C4-2B (cell line): Measurements from ENCODE around the gene SLC20A1.

ENCODE experiments used
- H3K27ac ChIP-seq: fragments of 450-650 bp; 2 replicates; pipeline ENCODE4 v1.5.1; 2017
- ZFX ChIP-seq: fragments of 450-650 bp; IDR thresholded peaks from 2 replicates; pipeline ENCODE4 v1.6.1; 2017
- TF ChIP-seq, protein P1 (sequence below): fragments of 450-650 bp; conservative IDR thresholded peaks from 2 replicates; pipeline ENCODE4 v1.5.1; 2017; ENCODE audit warnings: mild to moderate bottlenecking

SLC20A1 gene

DNA sequence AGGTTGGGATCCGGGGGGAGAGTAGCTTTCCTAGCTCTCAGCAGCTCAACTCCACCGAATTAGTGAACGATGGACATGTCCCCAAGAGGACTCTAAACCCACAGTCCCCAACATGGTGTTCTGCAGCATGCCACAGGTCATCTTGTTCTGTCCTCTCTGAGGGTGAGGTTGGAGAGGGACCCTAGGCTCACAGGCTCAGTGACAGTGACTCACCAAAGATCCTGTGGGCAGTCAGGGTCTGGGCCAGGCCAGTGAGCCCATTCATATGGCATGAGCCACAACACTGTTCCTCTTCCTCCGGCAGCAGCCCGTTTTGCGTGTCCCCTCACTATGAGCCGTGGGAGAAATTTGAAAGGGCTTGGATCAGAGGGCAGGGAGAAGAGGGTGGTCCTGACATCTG is 2.8 kb upstream of the SLC20A1 start:
- H3K27ac ChIP-seq = no peak overlapping the region
- TF ChIP-seq ZFX = no peak
- TF ChIP-seq, protein P1, sequence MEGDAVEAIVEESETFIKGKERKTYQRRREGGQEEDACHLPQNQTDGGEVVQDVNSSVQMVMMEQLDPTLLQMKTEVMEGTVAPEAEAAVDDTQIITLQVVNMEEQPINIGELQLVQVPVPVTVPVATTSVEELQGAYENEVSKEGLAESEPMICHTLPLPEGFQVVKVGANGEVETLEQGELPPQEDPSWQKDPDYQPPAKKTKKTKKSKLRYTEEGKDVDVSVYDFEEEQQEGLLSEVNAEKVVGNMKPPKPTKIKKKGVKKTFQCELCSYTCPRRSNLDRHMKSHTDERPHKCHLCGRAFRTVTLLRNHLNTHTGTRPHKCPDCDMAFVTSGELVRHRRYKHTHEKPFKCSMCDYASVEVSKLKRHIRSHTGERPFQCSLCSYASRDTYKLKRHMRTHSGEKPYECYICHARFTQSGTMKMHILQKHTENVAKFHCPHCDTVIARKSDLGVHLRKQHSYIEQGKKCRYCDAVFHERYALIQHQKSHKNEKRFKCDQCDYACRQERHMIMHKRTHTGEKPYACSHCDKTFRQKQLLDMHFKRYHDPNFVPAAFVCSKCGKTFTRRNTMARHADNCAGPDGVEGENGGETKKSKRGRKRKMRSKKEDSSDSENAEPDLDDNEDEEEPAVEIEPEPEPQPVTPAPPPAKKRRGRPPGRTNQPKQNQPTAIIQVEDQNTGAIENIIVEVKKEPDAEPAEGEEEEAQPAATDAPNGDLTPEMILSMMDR = no peak

DNA sequence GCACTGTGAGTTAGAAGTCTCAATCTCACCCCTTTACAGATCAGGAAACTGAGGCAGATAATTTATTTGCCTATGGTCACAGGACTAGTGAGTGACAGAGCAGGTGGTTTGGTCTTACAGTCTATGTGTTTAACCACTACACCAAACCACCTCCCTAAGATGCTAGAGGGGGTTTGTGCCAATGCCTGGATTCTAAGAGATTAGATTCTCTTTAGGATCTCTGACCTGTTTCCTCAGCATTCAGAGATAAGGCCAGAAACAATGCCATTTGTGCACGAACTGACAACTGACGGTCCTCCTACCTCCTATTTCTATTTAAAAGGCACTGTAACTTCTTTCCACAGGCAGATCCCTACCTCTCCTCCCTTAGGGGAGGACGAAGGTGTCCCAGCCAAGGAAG is 2.3 kb upstream of the SLC20A1 start:
- H3K27ac ChIP-seq = peak overlapping the region; percentile 99; the same call in 1 of the 2 replicates
- TF ChIP-seq, protein P1 = no peak
- no peak for TF ChIP-seq ZFX

- no peak for TF ChIP-seq ZFX
- TF ChIP-seq, protein P1 = no peak
- peak overlapping the region; percentile 99 for H3K27ac ChIP-seq
These were observed 1.4 kb upstream of the SLC20A1 start for GRCh38 chr2:112644155-112644932.

DNA sequence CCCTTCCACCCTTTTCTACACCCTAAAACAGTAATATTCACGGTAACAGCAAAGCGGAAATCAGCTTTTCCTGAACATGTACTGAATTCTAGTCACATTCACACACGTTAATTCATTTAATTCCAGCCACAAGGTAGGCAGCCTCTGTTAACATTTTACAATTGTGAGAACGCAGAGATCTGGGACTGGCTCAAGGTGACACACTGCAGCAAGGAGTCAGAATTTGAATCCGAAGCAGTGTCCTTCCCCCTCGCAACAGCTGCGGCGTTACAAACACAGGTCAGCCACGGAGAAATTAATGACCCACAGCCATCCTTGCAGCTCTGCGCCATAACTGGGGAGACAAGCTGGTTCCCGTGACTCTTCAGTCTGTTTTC is 818 bp upstream of the SLC20A1 start:
- H3K27ac ChIP-seq = peak overlapping the region; percentile 99
- TF ChIP-seq ZFX = no peak
- TF ChIP-seq, protein P1 = no peak

GRCh38 chr2:112646102-112646719 is 472 bp downstream of the SLC20A1 start:
- peak overlapping the region; percentile 99 for H3K27ac ChIP-seq

DNA sequence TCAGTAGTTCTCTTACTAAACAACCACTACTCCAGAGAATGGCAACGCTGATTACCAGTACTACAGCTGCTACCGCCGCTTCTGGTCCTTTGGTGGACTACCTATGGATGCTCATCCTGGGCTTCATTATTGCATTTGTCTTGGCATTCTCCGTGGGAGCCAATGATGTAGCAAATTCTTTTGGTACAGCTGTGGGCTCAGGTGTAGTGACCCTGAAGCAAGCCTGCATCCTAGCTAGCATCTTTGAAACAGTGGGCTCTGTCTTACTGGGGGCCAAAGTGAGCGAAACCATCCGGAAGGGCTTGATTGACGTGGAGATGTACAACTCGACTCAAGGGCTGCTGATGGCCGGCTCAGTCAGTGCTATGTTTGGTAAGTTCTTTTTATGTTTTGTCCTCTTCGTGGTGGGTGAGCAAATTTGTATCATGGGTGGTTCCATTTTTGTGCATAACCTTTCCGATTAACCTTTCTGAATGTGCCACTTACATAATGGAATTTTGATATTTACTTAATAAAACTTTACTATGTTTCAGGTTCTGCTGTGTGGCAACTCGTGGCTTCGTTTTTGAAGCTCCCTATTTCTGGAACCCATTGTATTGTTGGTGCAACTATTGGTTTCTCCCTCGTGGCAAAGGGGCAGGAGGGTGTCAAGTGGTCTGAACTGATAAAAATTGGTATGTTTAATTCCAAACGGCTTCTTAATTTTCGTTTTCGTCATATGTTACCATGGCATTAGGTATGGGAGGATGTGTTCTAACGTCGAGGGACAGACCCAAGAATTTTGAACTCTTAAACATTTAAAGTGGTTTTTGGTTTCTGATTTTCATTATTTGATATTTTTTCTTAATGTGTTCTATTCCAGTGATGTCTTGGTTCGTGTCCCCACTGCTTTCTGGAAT is 1.3 kb downstream of the SLC20A1 start:
- no peak for TF ChIP-seq ZFX
- TF ChIP-seq, protein P1 = no peak
- H3K27ac ChIP-seq = peak overlapping the region; percentile 99

More at GRCh38 chr2:112646102-112646719, 472 bp downstream of the SLC20A1 start:
- TF ChIP-seq, protein P1 = no peak; the same call in 1 of the 2 replicates
- TF ChIP-seq ZFX = peak; percentile 51
